NCI-H460 (cell line): ENCODE measurements around the gene GLIS1. TPM values are rescaled to one million over a fixed set of nuclear protein-coding genes. Genes with fewer than 3 reads are reported as not detected.

Experiments
- DNase-seq: peaks from one replicate; pipeline ENCODE4 v3.0.0-alpha.2; 2016; ENCODE audit warnings: low read depth; ENCODE audit errors: extremely low read depth
- total RNA-seq: library from RNA; depleted of rRNA; stranded (reverse); fragments of >200 nt; shearing (Covaris generic); gene quantifications from 2 replicates; pipeline ENCODE4 v1.2.3, GENCODE V29; 2014

GLIS1 gene
- total RNA-seq, 1 experiment from 2014 or later, result 0.05 TPM

GRCh38 chr1:53584777-53585107 is 154.2 kb downstream of the GLIS1 start:
- DNase-seq, result no peak

GRCh38 chr1:53583868-53584776 is 154.8 kb downstream of the GLIS1 start:
- no peak for DNase-seq

GRCh38 chr1:53583021-53583867 is 155.7 kb downstream of the GLIS1 start:
- no peak for DNase-seq

DNA sequence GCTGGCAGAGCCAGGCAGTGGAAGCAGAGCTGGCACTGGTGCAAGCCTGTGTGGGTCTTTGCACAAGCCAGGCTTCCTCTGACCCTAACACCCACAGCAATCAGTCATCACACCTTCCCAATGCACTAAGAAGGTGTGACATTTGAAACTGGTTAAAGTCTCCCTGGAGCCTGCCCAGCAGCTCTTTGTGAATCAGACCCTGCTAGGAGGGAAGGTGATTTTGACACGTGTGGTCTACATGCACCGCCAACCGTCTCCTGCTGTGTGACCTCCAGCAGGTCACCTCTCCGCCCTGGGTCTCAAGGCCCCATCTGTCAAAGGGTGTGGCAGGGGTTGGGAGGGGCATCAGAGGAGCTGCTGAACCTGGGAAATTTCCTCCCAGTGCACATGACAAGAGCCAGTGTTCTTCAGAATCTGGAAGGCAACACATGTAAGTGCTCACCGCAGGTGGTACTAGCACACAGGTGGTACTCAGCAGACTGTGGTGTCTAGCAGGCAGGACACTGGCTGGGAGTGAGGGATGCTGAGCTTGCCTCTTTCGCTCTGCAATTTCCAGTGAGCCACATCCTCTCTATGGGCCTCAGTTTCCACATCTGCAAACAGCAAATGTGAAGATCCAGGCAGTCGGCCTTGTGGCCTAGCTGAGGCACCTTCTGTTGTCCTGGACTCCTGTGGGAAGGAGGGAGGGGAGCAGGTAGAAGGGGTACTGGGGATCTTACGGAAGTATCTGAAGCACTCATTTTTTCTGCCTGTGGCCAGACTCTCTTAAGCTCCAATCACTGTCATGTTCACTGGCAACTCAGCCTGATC is 156.5 kb downstream of the GLIS1 start:
- DNase-seq, result no peak

DNA sequence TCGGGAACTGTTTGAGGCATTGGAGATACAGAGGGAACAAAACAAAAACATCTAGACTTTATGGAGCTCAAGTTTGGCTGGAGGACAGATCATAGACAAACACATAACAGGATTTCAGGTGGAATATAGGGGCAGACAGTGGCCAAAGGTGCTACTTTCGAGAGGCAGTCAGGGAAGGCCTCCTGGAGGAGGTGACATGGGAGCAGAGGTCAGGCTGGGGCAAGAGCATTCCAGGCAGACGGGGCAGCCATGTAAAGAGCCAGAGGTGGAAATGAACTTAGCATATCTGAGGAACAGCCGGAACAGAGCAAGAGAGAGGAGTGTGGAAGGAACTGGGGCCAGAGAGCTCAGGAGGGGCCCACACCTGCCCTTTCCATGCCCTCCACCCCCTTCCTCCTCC is 157.5 kb downstream of the GLIS1 start:
- no peak for DNase-seq

DNA sequence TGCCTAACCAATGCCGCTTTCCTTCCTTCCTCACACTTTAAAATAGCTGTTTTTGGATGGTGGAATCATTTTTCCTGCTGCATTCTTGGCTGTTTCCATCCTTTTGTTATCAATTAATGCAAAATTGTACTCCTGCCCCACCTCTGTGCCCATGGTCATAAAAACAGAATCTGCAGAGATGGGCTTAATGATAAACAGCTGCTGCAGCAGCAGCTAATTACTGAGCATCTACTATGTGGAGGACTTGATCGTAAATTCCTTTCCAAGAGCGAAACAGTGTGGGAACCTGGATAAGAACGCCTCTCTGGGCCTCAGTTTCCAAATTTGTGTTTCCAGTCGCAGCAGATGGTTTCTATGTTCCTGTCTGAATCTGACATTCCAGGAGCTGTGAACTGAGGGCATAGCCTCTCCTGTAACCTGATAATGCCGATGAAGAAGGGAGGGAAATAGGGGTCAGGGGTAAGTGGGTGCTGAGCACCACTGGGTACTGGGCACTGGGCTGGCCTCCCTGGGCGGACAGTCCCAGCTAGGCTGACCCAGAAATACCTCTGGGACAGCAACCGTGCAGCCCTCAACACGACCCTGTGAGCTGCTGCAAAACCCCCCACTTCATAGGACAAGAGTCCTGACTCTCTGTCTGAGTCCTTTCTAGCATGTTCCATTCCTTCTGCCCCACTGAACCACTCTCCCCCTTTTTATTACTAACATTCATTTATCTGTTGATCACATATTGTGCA is 158.1 kb downstream of the GLIS1 start:
- DNase-seq, result no peak

GRCh38 chr1:53580009-53580400 is 159.0 kb downstream of the GLIS1 start:
- DNase-seq, result no peak

DNA sequence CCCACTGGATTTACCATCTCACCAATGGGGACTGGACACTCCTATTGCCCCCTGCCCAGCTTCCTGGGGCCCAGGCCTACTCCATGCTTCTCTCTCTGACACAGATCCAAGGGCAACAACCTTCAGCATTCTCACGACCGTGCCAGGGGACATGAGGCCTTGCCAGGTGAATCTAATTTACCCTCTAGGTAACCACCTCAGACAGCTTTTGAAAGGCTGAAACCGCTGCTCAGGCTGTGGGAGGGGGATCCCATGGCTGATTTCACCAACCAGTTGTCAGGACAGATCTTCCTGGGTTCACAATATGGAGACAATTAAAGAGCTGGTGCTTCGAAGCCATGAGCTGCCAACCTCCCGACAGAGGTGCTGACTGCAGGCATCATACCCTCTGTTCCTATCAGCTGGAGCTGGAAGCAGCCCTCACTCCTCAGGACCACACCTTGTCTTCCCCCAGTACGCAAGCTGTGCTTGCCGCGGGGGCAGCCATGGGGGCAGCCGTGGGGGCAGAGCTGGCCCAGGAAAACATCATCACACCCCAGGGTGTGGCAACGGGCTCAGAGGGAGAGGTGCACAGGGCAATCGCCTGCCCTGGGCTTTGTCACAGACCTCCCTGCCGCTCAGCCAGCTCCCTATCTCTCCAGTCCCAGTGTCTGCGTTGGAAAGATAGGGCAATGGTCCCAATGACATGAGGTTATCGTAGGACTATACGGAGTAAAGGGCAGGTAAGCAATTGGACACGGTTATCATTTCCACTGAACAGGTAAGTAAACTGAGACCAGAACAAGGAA is 159.5 kb downstream of the GLIS1 start:
- no peak for DNase-seq

DNA sequence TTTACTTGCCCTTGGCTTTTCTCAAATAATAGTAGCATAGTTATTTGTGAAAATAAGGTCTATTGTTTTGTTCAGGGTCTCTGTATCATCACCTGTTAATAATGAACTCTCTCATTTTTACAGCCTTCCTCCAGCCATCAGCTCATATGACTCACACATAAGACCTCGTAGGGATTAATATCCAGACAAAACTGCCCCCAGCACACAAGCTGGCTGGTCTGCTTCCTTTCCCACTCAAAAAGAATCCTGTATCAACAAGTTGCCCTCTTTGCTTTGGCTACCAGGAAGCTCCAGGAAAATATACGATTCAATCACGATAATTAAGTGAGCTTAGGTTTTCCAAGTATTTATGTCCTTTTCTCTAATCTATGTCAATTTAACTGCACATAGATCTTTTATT is 160.6 kb downstream of the GLIS1 start:
- DNase-seq, result no peak

DNA sequence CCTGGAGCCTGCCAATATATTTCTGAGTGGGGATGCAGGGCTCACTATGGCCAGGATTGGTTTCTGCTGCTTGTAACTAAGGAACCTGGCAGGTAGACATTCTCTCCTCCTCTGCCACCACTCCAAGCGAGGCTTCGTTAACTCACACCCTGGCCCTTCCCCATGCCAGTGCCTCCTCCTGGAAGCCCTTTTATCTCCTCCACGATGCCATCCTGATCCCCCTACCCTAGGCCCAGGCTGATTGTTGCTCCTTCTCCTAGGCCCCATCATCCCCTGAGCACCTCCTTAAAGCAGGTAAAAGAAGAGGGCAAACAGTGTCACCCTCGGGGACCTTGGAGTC is 161.2 kb downstream of the GLIS1 start:
- DNase-seq, result no peak

DNA sequence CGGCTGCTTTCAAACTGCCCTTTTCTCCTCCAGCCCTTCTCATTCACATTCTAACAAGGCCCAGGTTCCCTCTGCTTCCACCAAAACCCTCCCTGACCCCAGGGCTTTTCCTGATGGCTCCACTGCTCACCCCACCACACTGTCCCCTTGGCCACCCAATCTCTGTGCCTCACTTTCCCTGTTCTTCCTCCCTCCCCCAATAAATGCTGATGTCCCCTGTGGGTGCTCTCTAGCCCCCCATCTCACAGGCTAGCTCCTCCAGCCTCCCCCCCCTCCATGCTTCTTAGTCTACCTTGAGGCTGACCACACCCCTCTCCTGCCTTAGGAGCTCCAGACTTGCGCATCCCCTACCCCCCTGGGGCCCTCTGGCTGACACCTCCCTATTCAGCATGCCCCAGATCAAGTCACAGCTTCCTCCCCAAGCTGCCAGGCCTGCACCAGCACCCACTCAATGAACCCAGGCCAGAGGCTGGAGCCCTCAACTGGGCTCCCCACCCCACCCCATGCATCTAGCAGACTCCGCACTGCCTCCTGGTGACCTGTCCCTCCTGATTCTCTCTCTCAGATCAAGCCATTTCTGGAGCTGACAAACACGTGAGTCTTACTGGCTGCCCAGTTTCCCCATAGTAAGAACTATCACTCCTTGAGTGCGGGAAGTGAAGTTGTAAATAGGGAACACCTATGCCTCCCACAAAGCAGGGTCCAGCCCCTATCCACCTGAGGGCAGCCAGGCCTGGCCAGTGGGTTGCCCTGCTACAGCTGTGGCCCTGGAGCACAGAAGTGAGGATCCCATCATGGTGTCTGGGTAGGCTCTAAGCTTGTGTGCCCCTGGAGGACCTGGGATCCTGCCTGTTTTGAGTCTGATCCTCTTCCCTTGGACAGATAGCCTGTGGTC is 161.9 kb downstream of the GLIS1 start:
- no peak for DNase-seq

DNA sequence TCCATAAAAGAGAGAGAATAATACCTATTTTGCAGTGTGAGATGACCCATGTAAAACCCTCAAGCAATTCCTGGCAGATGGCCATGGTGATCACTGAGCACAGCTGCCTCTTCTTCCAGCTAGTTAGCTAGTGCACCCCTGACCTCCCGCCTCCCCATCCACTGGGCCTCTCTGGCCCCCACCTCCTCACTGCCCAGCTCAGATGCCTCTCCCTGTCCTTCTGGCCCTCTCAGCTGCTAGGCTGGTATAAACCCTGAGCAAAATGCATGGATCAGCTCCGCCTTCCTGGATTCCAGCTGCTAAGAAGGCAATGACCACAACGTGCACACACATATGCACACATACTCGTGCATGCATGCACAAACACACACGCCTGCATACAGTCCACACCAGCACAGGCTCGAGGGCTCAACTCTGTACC is 162.6 kb downstream of the GLIS1 start:
- no peak for DNase-seq

GRCh38 chr1:53575955-53576320 is 163.0 kb downstream of the GLIS1 start:
- DNase-seq, result no peak

- DNase-seq, result no peak
Observed at GRCh38 chr1:53575141-53575954, 163.6 kb downstream of the GLIS1 start.

DNA sequence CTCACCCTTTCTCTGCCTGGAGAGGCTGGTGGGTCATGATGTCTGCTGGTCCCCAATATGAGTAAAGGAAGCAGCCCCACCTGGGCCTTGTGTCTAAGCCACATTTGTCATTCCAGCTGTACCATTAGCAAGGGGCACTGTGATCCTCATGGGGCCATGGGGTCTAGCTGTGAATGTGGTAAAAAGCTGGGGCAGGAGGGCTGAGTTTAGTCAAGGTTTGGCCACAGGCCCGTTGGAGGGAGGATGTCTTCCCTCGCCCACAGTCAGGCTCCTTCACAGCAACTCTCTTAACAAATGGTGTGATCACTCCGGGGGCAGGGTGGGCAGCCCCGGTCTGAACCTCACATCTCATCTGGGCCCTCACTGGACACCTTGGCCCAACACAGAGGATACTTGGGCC is 164.3 kb downstream of the GLIS1 start:
- DNase-seq, result no peak

GRCh38 chr1:53573931-53574330 is 165.0 kb downstream of the GLIS1 start:
- no peak for DNase-seq

DNA sequence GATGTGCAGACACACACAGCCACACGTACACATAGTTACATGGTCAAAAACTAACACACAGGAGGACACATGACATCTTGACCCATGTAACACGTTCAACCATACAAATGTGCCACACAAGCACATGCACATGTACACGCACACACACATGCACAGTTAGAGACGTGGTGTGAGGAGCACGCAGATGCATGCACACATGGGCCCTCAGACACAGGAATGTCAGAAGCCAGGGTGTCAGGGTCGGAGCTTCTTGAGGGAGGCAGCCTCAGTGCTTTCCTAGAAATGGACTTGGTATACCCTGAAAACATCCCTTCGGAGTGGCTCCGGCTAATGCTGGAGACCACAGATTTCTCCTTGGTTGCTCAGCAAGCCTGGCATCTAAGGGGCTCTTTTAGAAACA is 165.4 kb downstream of the GLIS1 start:
- no peak for DNase-seq

- no peak for DNase-seq
Observed at GRCh38 chr1:53572815-53573173, 166.2 kb downstream of the GLIS1 start.
